HG02798 (cell line): ENCODE measurements around the gene NAT8L.
"Not testable (repeated sequence)": the region's sequence is repeated elsewhere in the genome, so short reads cannot be mapped to it uniquely, and the experiment has no call there.

ENCODE experiments used
- ATAC-seq: cut with Tn5 transposase; IDR thresholded peaks from one replicate; pipeline ENCODE4 v1.9.1; 2021; ENCODE audit warnings: mild to moderate bottlenecking; ENCODE audit not compliant: unreplicated experiment, poor library complexity

Gene NAT8L

DNA sequence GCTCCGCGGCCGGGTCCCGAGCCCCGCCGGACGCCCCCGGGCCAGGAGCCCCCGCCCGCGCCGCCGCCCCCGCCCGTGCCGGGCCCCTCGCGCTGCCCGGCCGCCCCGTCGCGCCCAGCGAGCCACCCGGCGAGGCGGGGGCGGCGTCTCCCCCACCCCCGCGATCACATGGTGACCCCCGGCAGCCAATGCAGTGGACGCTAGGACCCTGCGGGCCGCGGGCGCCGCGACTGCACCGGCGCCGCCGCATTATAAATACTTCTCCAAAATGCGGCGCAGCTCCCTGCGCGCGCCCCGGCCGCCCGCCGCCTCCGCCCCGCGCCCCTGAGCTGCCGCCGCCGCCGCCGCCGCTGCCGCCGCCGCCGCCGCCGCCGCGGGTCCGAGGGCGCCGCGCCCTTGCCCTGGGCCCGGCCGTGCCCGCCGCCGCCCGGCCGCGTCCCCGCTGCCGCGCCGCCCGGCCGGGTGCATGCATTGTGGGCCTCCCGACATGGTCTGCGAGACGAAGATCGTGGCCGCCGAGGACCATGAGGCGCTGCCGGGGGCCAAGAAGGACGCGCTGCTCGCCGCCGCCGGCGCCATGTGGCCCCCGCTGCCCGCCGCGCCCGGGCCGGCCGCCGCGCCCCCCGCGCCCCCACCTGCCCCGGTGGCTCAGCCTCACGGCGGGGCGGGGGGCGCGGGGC, at the start of gene NAT8L:
Gene NAT8L (plus strand): TSS at position 282 of the 680 bp plus-strand sequence. CDS start 185 bp downstream, at position 467.
- no peak for ATAC-seq

DNA sequence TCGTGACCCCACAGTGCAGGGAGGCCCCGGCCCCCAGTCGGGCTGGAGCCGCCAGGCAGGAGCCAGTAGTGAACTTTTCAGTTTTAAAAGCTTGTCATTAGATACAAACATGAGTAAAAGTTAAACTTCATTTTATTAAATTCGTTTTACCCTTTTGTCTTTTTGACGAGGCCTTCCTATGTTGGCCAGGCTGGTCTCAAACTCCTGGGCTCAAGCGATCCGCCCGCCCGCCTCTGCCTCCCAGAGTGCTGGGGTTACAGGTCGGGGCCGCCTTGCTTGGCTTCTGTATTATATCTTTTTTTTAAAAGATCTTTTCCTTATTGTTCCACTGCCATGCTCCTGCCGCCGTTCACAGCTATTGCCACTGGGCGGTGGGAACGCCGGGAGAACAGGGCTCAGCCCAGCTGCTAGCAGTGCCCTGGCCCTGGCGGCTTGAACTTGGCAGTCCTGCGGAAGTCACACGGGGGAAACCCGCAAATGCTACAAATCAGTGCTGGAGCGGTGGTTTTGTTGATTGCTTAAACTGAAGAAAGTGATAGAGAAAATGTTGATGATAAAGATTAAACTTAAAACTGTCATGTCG, 49.4 kb upstream of the NAT8L start:
- ATAC-seq = no peak

DNA sequence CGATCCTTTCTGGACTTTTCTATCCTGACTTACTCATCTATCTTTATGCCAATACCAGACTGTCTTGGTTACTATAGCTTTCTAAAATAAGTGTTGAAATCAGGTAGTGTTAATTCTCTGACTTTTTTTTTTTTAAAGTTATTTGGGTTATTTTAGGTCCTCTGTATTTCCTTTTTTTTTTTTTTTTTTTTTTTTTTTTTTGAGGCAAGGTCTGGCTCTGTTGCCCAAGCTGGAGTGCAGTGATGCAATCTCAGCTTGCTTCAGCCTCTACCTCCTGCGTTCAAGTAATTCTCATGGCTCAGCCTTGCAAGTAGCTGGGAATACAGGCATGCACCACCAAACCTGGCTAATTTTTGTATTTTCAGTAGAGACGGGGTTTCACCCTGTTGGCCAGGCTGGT, 47.5 kb upstream of the NAT8L start:
- no peak for ATAC-seq

DNA sequence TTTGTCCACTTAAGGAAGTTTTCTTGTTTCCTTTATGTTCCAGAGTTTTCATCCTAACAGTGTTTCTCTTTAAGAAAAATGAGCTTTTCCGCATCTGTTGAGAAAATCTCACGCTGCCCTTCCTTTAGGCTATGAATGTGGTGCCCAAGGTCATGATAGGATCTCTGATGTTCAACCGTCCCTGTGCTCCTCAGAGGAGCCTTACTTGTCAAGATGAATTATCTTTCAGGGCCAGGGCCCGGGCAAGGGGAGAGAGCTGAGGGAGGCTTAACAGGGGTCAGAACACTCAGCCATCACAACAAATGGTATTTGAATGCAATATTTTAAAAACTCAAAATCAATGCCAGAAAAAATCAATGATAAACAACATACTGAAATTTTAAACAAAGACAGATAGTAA, 44.1 kb upstream of the NAT8L start:
- no peak for ATAC-seq

GRCh38 chr4:2021358-2022018, 37.6 kb upstream of the NAT8L start:
- not testable (repeated sequence) for ATAC-seq

DNA sequence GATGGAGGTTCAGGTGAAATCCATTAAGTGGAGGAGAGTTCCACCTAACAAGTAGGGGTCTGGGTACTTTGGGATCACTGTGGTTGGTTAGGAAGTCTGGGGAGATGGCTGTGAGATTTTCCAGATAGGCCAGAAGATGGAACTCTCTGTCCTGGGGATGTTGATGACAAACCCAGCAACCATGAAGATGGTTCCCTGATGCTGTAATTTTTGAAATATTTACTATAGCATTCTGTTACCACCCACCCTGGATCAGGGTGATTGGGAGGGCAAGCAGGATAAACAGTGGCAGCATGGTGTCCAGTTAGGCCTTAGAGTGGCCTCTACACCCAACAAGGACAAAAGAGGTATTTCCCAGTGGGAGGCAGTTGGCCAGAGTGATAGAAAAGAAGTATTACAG, 34.4 kb upstream of the NAT8L start:
- ATAC-seq = no peak

GRCh38 chr4:2025817-2026216, 33.3 kb upstream of the NAT8L start:
- no peak for ATAC-seq

- ATAC-seq = not testable (repeated sequence)
Measured at GRCh38 chr4:2027120-2027519, 32.0 kb upstream of the NAT8L start.

GRCh38 chr4:2031161-2031560, 28.0 kb upstream of the NAT8L start:
- ATAC-seq = not testable (repeated sequence)

DNA sequence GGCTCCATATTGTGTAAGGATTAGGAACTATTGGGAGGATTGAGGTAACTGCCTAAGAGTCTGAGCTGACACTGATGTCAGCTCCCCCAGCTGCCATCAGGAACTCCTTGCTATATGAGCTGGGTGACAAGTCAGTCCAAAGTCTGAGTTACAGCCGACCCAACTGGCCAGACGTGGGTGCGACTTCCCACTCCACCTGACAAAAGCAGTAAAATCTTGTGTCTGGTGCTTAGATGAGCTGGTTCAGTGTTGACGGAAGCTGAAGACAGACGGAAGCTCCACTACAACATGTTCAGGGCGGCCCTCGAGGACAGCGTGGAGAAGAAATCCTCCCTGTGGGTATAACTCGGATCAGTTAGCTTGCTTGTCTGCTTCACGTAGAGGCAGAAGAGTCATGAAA, 22.8 kb upstream of the NAT8L start:
- ATAC-seq = no peak

GRCh38 chr4:2036866-2037265, 22.3 kb upstream of the NAT8L start:
- ATAC-seq = no peak

- ATAC-seq = no peak
Measured at GRCh38 chr4:2040391-2041238, 18.5 kb upstream of the NAT8L start.

- peak; percentile 66 for ATAC-seq
Measured at GRCh38 chr4:2041239-2042130, 17.6 kb upstream of the NAT8L start.

DNA sequence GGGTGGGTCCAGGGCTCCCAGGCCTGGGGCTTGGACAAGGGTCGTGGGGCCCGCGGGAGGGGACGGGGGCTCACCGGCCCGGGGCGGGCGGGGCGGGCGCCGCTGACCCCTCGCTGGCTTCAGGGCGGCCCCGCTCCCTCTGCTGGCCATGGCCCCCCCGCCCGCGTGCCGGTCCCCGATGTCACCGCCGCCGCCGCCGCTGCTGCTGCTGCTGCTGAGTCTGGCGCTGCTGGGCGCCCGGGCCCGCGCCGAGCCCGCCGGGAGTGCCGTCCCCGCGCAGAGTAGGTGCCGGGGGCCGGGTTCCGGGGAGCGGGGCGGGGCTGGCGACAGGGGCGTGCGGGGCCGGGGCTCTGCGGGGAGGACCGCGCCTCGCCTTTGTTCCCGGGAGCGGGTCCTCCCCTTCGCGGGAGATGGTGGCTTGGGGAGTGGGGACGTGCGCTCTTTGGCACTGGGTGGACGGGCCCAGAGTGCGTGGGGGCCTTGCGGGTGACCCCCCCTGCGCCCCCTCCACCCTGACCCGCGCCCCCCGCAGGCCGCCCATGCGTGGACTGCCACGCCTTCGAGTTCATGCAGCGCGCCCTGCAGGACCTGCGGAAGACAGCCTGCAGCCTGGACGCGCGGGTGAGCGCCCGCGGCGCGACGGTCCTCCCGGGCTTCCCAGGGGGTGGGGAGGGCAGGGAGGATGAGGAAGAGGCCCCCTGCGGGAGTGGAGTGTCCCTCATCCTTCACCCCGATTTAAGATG, 16.8 kb upstream of the NAT8L start:
- ATAC-seq = peak; percentile 26

- no peak for ATAC-seq
Measured at GRCh38 chr4:2042947-2043395, 16.2 kb upstream of the NAT8L start.

- ATAC-seq = no peak
Measured at GRCh38 chr4:2043396-2044118, 15.6 kb upstream of the NAT8L start.

GRCh38 chr4:2044119-2044485, 15.0 kb upstream of the NAT8L start:
- no peak for ATAC-seq
